B cell (primary cell): ENCODE data around the gene DPYSL4. TPM values are rescaled to one million over a fixed set of nuclear protein-coding genes. Genes with fewer than 3 reads are reported as not detected.

Experiments
- ATAC-seq: fragments of 200-7000 bp; cut with Tn5 transposase; one replicate; pipeline ENCODE4 v1.10.0; 2021; ENCODE audit warnings: low read depth, mild to moderate bottlenecking, moderate number of reproducible peaks, moderate library complexity
- CTCF ChIA-PET: fragments of 350-600 bp; sonication (Branson Sonifier 250); formaldehyde crosslinking; loops from one replicate; lab custom pipeline; 2021; ENCODE audit warnings: antibody characterized with exemption, inconsistent platforms; lab: Charles Lee
- POLR2A ChIA-PET: fragments of 350-600 bp; sonication (Branson Sonifier 250); formaldehyde crosslinking; loops from one replicate; lab custom pipeline; 2021; ENCODE audit warnings: antibody characterized with exemption; lab: Charles Lee
- DNase-seq: peaks from one replicate; pipeline ENCODE4 v3.0.0; 2013
- H2AFZ ChIP-seq: 2 replicates; pipeline ENCODE4 v1.6.1; 2012; ENCODE audit warnings: mild to moderate bottlenecking, low read depth, low read length; ENCODE audit not compliant: insufficient read depth, poor library complexity, severe bottlenecking
- H3K27ac ChIP-seq, 2 donors: 1 replicate in 1 of 2; 2 replicates in 1 of 2; pipeline ENCODE4 v1.5.1; 2012 to 2013; ENCODE audit warnings: low read length in 2 of 2, mild to moderate bottlenecking in 2 of 2, moderate library complexity in 1 of 2
- H3K27me3 ChIP-seq, 4 experiments: fragments of 200-600 bp in 1 of 4; sonication (generic) in 1 of 4; replicated peaks in 1 of 4; 1 replicate in 2 of 4; 2 replicates in 2 of 4; pipeline versions ENCODE4 v1.6.1 to v1.7.0; 2013 to 2016; ENCODE audit warnings: low read length in 3 of 4, mild to moderate bottlenecking in 2 of 4, mixed read lengths in 1 of 4, moderate library complexity in 1 of 4; ENCODE audit not compliant: insufficient read depth in 4 of 4, control insufficient read depth in 3 of 4; ENCODE audit errors: control extremely low read depth in 1 of 4
- H3K36me3 ChIP-seq, 2 experiments: replicated peaks in 1 of 2; 1 replicate in 1 of 2; 2 replicates in 1 of 2; pipeline versions ENCODE4 v1.6.1 to v1.7.1; 2013; ENCODE audit warnings: low read length in 1 of 2; ENCODE audit not compliant: insufficient read depth in 2 of 2, control insufficient read depth in 1 of 2; ENCODE audit errors: control extremely low read depth in 1 of 2, extremely low read depth in 1 of 2
- H3K4me1 ChIP-seq, 2 donors: fragments of 200-600 bp in 1 of 2; sonication (generic) in 1 of 2; 1 replicate in 1 of 2; 2 replicates in 1 of 2; pipeline versions ENCODE4 v1.5.1 to v1.6.1; 2013 to 2017; ENCODE audit warnings: low read length in 2 of 2; ENCODE audit not compliant: control insufficient read depth in 2 of 2, insufficient read depth in 2 of 2
- H3K4me2 ChIP-seq: replicated peaks from 2 replicates; pipeline ENCODE3; 2012; ENCODE audit warnings: mild to moderate bottlenecking, low read depth, low read length; ENCODE audit not compliant: poor library complexity, severe bottlenecking
- H3K4me3 ChIP-seq, 5 experiments: fragments of 200-600 bp in 1 of 5; sonication (generic) in 1 of 5; 1 replicate in 3 of 5; 2 replicates in 2 of 5; pipeline versions ENCODE4 v1.5.1 to v1.7.0; 2011 to 2016; ENCODE audit warnings: low read length in 4 of 5, mild to moderate bottlenecking in 4 of 5, low read depth in 2 of 5, control low read depth in 1 of 5, moderate library complexity in 1 of 5; ENCODE audit not compliant: insufficient read depth in 1 of 5; ENCODE audit errors: control extremely low read depth in 1 of 5, extremely low read depth in 1 of 5
- H3K79me2 ChIP-seq: fragments of 200-600 bp; sonication (generic); one replicate; pipeline ENCODE4 v1.6.0; 2016; ENCODE audit warnings: low read length; ENCODE audit not compliant: control insufficient read depth, insufficient read depth
- H3K9ac ChIP-seq: fragments of 200-600 bp; sonication (generic); 2 replicates; pipeline ENCODE4 v1.6.1; 2017; ENCODE audit warnings: mild to moderate bottlenecking, low read length, moderate library complexity
- H3K9me3 ChIP-seq, 3 donors: one replicate each; pipeline versions ENCODE4 v1.6.1 to v1.7.1; 2013; ENCODE audit warnings: low read length in 2 of 3; ENCODE audit not compliant: control insufficient read depth in 2 of 3, insufficient read depth in 1 of 3; ENCODE audit errors: control extremely low read depth in 1 of 3
- H4K20me1 ChIP-seq: 2 replicates; pipeline ENCODE4 v1.6.0; 2012; ENCODE audit warnings: mild to moderate bottlenecking, low read length; ENCODE audit not compliant: insufficient read depth, control insufficient read depth, poor library complexity, severe bottlenecking
- H3K27ac Mint-ChIP-seq: one replicate; pipeline ENCODE4 v1.8.0; 2021; ENCODE audit warnings: mixed read lengths
- H3K27me3 Mint-ChIP-seq: one replicate; pipeline ENCODE4 v1.8.0; 2021; ENCODE audit warnings: mixed read lengths
- H3K4me1 Mint-ChIP-seq: one replicate; pipeline ENCODE4 v1.8.0; 2021; ENCODE audit warnings: mixed read lengths
- H3K4me3 Mint-ChIP-seq: one replicate; pipeline ENCODE4 v1.8.0; 2021; ENCODE audit warnings: mixed read lengths
- H3K9me3 Mint-ChIP-seq: one replicate; pipeline ENCODE4 v1.8.0; 2022; ENCODE audit warnings: mixed read lengths; ENCODE audit not compliant: insufficient read depth
- CTCF ChIP-seq: fragments of 200-600 bp; IDR thresholded peaks from one replicate; pipeline ENCODE4 v1.8.0; 2022; ENCODE audit warnings: antibody characterized with exemption, mild to moderate bottlenecking
- EZH2 ChIP-seq: IDR thresholded peaks from 2 replicates; pipeline ENCODE4 v1.6.1; 2012; ENCODE audit warnings: borderline replicate concordance, low read depth, mild to moderate bottlenecking, moderate library complexity, low read length; ENCODE audit not compliant: insufficient read depth, poor library complexity, severe bottlenecking
- WGBS: methylation state at CpG from one replicate; pipeline ENCODE4 v1.1.5; 2013; ENCODE audit warnings: missing lambda C conversion rate; ENCODE audit not compliant: insufficient coverage; 5-methylcytosine and 5-hydroxymethylcytosine counted together
- intact Hi-C: fragments of 100-400 bp; cut with micrococcal nuclease; formaldehyde crosslinking; loops from one replicate; pipeline ENCODE4 v1.10.0; 2022
- polyA plus RNA-seq: library from polyadenylated mRNA; depleted of rRNA; stranded (reverse); fragments of >200 nt; gene quantifications from 2 replicates; pipeline ENCODE4 v1.2.3, GENCODE V29; 2012
- total RNA-seq, 2 donors: library from RNA; stranded (reverse); fragments of 120-200 nt in 1 of 2; gene quantifications; 1 replicate in 1 of 2; 2 replicates in 1 of 2; pipeline versions ENCODE4 v1.2.3 to v1.2.4, GENCODE V29; 2013 to 2022

DPYSL4 gene
- total and polyA plus RNA-seq, 2 donors (not counting 1 experiment from before 2014, with no cell fraction given), result 0.03 to 0.22 TPM

GRCh38 chr10:132228616-132229015 is 41.9 kb downstream of the DPYSL4 start:
- Histone ChIP-seq H3K27me3 (no peaks in the 10 kb centered on the region), H4K20me1 (no peaks in the 10 kb centered on the region), H3K4me2 (no peak overlapping the region), H3K4me1 (peaks cover 17 to 35% of the 10 kb centered on the region in 2 donors), H2AFZ (no peak overlapping the region), H3K9ac (no peak overlapping the region), H3K36me3 (no peaks in the 10 kb centered on the region), H3K27ac (no peak overlapping the region), H3K9me3 (no peaks in the 10 kb centered on the region), H3K79me2 (no peaks in the 10 kb centered on the region), H3K4me3 (no peak overlapping the region)
- WGBS, result 94% methylated on average over 14 of the region's 14 CpGs
- CTCF ChIA-PET, result interaction anchor here (1.5 kb wide), 1 partner anchor 134 kb away, joined by 3 read pairs; no protein-coding TSS in a partner anchor
- Mint-ChIP-seq H3K4me1 (peaks cover 33% of the 10 kb centered on the region), H3K27me3 (no peaks in the 10 kb centered on the region), H3K4me3 (peak overlapping the region; percentile 19), H3K9me3 (no peaks in the 10 kb centered on the region), H3K27ac (no peak overlapping the region)
- POLR2A ChIA-PET, result no interaction called here
- TF ChIP-seq EZH2, result no peak
- TF ChIP-seq CTCF, result no peak
- intact Hi-C loops, result no loop called here
- ATAC-seq (no peak), DNase-seq (no peak)

- 86% methylated on average over 4 of the region's 6 CpGs for WGBS
- CTCF ChIA-PET, result interaction anchor here (1.5 kb wide), 1 partner anchor 134 kb away, joined by 3 read pairs; no protein-coding TSS in a partner anchor
- POLR2A ChIA-PET, result no interaction called here
- Histone ChIP-seq H3K4me1 (peaks cover 17 to 34% of the 10 kb centered on the region in 2 donors), H3K36me3 (no peaks in the 10 kb centered on the region), H3K4me3 (no peak overlapping the region), H3K79me2 (no peaks in the 10 kb centered on the region), H3K4me2 (peak overlapping the region; percentile 72), H3K9ac (no peak overlapping the region), H3K27ac (no peak overlapping the region), H4K20me1 (no peaks in the 10 kb centered on the region), H3K9me3 (no peaks in the 10 kb centered on the region), H2AFZ (peak overlapping the region; percentile 69), H3K27me3 (no peaks in the 10 kb centered on the region)
- peak overlapping the region; percentile 19 for H3K4me3 Mint-ChIP-seq
- peaks cover 33% of the 10 kb centered on the region for H3K4me1 Mint-ChIP-seq
- intact Hi-C loops, result no loop called here
- no peaks in the 10 kb centered on the region for H3K27me3 Mint-ChIP-seq
- ATAC-seq (no peak), DNase-seq (no peak)
- no peaks in the 10 kb centered on the region for H3K9me3 Mint-ChIP-seq
- TF ChIP-seq EZH2 (no peak), CTCF (no peak)
- H3K27ac Mint-ChIP-seq, result no peak overlapping the region
Observed at GRCh38 chr10:132229096-132229495, 42.3 kb downstream of the DPYSL4 start.
